ENCODE data around the gene SLAMF1.
"Not testable (repeated sequence)": the region's sequence is repeated elsewhere in the genome, so short reads cannot be mapped to it uniquely, and the experiment has no call there.

SLAMF1 gene

GRCh38 chr1:160666079-160666442 lies 19.2 kb upstream of the SLAMF1 start:
- no peak for DNase-seq (ENCODE audit: low read depth)
- no peak overlapping the region for H3K4me3 ChIP-seq (ENCODE audit: low read depth, low read length)

DNA sequence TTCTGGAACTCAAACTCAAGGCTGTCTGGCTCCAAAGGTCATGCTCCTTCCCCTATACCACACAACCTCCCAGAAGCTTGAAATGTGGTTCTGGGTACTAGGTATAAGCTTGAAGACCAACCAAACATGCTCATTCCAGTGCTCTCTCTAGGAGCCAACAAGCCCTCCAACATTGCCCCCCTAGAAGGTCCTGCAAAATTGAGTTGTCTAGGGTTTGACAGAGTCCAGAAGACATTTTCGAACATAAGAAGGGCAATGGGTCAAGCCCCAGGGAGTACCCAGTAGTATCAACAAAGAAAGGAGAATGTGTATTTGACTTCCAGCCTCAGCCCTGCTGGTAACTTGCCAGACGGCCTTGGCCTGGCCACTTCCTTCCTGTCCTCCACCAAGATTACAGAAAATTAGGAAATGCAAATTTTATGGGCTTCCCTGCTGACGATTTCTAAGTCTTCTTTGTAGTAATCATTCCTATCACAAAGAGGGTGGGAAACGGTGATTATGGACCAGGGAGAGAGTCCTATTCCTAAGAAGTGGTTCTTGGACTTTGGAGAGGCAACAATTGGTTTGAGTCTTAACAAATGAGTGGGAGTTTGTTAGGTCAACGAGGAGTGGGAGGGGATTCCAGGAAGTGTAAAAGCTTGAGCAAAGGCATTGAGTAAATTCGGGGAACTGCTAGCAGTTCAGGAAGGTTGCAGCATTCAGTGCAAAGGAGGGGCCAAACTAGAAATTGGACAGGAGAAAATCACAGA lies 18.7 kb upstream of the SLAMF1 start:
- DNase-seq (ENCODE audit: low read depth), result no peak
- H3K4me3 ChIP-seq (ENCODE audit: low read depth, low read length), result no peak overlapping the region

DNA sequence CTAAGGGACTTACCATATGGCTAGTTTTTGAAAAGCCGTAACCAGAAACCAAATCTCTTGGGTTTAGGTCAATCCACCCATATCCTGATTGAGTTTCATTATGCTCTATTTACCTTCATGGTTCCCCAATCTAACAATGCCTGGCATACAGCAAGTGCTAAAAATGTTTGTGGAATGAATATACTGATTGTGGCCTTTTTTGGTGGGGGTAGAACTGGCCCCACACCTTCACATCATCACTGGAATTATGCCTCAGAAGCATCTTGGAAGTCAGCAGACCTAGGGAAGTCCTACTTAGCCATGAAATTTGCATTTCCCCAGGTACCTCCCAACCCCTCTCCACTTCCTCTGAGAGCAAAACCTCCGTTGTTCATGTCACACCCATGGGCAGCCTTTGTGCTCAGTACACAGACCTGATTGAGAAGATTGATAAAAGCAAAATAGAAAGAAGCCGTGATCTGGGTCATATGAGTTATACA lies 17.8 kb upstream of the SLAMF1 start:
- H3K4me3 ChIP-seq (ENCODE audit: low read depth, low read length), result no peak overlapping the region
- no peak for DNase-seq (ENCODE audit: low read depth)

- no peak for DNase-seq (ENCODE audit: low read depth)
- no peak overlapping the region for H3K4me3 ChIP-seq (ENCODE audit: low read depth, low read length)
These were observed 16.1 kb upstream of the SLAMF1 start for GRCh38 chr1:160662910-160663309.

- no peak overlapping the region for H3K4me3 ChIP-seq (ENCODE audit: low read depth, low read length)
- DNase-seq (ENCODE audit: low read depth), result no peak
These were observed 12.7 kb upstream of the SLAMF1 start for GRCh38 chr1:160659566-160659965.

GRCh38 chr1:160658814-160659193 lies 12.0 kb upstream of the SLAMF1 start:
- no peak overlapping the region for H3K4me3 ChIP-seq (ENCODE audit: low read depth, low read length)
- DNase-seq (ENCODE audit: low read depth), result no peak

GRCh38 chr1:160658162-160658813 lies 11.4 kb upstream of the SLAMF1 start:
- no peak overlapping the region for H3K4me3 ChIP-seq (ENCODE audit: low read depth, low read length)
- DNase-seq (ENCODE audit: low read depth), result no peak

DNA sequence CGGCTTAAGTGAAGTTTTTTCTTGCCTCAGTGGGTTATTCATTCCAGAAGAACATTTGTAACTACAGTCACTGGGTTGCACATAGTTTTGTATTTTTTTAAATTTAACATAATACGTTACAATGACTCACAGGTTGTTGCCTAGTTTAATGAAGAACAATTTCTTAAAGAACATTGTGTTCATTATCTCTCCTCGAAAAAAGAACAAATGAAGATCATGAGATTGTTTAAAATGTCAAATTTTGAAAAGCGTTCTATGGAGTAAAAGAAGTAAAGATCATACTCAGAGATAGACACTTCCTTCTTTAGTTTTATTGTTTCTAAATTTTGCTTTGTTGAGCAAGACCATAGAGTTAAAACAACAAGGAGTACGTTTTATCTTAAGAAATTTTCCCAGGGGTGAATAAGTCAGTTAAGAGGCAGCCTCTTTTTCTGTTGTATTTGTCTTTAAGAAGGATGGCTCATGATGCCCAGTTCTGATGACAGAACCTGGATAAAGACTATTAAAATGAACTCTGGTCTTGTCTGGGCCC lies 10.5 kb upstream of the SLAMF1 start:
- H3K4me3 ChIP-seq (ENCODE audit: low read depth, low read length), result no peak overlapping the region
- DNase-seq (ENCODE audit: low read depth), result no peak

GRCh38 chr1:160656737-160657136 lies 9.9 kb upstream of the SLAMF1 start:
- H3K4me3 ChIP-seq (ENCODE audit: low read depth, low read length), result no peak overlapping the region
- DNase-seq (ENCODE audit: low read depth), result no peak

GRCh38 chr1:160653620-160654016 lies 6.8 kb upstream of the SLAMF1 start:
- no peak overlapping the region for H3K4me3 ChIP-seq (ENCODE audit: low read depth, low read length)
- no peak for DNase-seq (ENCODE audit: low read depth)

- no peak overlapping the region for H3K4me3 ChIP-seq (ENCODE audit: low read depth, low read length)
- no peak for DNase-seq (ENCODE audit: low read depth)
These were observed 6.2 kb upstream of the SLAMF1 start for GRCh38 chr1:160652924-160653619.

DNA sequence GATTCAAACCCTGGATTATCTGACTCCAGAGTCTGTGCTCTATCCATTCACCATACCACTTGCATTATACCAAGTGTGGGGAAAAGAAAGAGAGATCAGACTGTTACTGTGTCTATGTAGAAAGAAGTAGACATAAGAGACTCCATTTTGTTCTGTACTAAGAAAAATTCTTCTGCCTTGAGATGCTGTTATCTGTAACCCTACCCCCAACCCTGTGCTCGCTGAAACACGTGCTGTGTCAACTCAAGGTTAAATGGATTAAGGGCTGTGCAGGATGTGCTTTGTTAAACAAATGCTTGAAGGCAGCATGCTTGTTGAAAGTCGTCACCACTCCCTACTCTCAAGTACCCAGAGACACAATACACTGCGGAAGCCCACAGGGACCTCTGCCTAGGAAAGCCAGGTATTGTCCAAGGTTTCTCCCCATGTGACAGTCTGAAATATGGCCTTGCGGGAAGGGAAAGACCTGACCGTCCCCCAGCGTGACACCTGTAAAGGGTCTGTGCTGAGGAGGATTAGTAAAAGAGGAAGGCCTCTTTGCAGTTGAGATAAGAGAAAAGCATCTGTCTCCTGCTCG lies 5.3 kb upstream of the SLAMF1 start:
- not testable (repeated sequence) for H3K4me3 ChIP-seq (ENCODE audit: low read depth, low read length); DNase-seq (ENCODE audit: low read depth)

DNA sequence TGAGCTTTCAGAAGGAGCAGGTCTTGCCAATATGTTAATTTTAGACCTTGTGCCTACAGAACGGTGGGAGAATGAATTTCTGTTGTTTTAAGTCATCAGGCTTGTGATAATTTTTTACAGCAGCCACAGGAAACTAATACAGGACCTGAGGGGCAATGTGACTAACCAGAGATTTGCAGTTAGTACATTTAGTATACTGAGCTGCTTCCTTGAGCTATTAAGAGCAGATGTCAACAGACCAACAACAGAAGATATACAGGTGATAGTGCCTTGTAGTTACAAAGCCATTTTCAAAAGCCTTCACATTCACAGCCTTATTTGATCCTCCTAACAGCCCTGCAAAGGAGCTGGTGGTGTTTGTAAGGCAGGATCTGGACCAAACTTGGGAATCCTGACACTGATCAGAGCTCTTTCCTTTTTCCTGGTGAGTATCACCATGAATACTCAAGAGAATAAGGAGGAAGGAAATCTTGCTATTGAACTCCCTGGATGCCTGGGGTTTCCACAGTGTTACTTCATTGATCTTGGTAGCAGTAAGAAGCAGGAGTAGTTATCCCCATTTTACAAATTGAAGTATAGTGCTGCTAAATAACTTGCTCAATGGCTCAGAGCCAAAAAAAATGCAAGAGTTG lies 4.7 kb upstream of the SLAMF1 start:
- no peak for DNase-seq (ENCODE audit: low read depth)
- H3K4me3 ChIP-seq (ENCODE audit: low read depth, low read length), result no peak overlapping the region

GRCh38 chr1:160647329-160647720 lies 481 bp upstream of the SLAMF1 start:
- no peak overlapping the region for H3K4me3 ChIP-seq (ENCODE audit: low read depth, low read length)
- DNase-seq (ENCODE audit: low read depth), result no peak

- no peak for DNase-seq (ENCODE audit: low read depth)
- H3K4me3 ChIP-seq (ENCODE audit: low read depth, low read length), result no peak overlapping the region
These were observed 664 bp downstream of the SLAMF1 start for GRCh38 chr1:160646180-160646579.

DNA sequence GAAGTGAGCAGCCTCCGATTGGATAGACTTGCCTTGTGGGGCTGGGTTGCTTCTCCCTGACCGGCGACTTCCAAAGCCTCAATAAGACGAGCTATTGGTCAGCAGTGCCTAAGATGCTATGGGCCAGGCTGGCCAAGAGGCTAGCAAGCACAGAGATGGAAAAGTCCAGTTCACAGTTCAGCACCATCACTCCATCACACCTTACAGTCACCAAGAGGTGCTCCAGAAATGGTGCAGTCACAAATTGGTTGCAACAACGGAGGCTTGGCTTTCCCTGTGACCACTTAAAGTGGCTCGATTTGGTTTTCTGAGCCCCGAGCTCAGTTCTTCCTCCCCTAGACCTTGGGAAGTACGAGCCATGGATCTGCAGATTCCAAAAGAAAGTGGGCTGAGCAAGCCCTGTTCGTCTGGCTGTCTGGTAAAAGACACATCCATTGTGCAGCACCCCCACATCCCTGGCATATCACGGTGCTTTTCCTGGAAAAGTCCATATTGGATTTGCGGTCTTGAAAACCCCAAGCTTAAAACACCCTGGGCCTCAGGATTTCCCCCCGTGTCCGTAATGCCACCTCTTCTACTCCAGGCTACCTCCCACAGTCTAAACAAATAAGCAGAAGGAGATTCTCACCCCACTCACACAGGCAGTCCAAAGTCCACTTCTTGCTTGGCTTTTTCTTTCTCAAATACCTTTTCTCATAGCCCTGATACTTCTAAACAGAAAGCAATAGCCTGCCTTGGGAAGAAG lies 1.3 kb downstream of the SLAMF1 start:
- DNase-seq (ENCODE audit: low read depth), result no peak
- no peak overlapping the region for H3K4me3 ChIP-seq (ENCODE audit: low read depth, low read length)

GRCh38 chr1:160644399-160644798 lies 2.4 kb downstream of the SLAMF1 start:
- no peak overlapping the region for H3K4me3 ChIP-seq (ENCODE audit: low read depth, low read length)
- DNase-seq (ENCODE audit: low read depth), result no peak

DNA sequence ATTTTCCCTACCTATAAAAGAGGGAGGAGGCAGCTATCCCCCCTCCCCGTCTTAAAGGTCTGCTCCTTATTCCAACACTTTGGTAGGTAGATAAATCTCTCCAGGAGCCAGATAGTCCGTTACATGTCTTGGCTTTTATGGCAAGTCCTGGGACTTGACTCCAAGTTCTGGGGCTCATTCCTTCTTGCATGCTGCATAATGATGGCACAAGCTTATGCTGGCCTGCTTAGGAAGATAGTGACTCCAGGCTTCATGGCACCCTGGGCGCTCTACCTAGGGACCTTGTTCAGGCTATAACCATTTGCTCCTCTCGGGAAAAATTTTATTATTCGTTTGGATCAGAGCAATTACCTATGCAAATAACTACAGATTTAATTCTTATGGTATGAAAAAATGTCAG lies 3.7 kb downstream of the SLAMF1 start:
- DNase-seq (ENCODE audit: low read depth), result no peak
- no peak overlapping the region for H3K4me3 ChIP-seq (ENCODE audit: low read depth, low read length)

GRCh38 chr1:160642281-160642644 lies 4.6 kb downstream of the SLAMF1 start:
- no peak overlapping the region for H3K4me3 ChIP-seq (ENCODE audit: low read depth, low read length)
- no peak for DNase-seq (ENCODE audit: low read depth)

All from skeletal muscle cell (primary cell).